ENCODE data around the gene RPTN.

Gene RPTN

GRCh38 chr1:152159144-152159543, at the start of gene RPTN:
RPTN (minus strand) TSS chr1:152159228; CDS start chr1:152157889, 1,339 bp downstream.
- no peak within 1 kb of the TSS for H3K4me3 ChIP-seq (ENCODE audit: low read depth, low read length)
- TF ChIP-seq CTCF (IDR thresholded peaks at IDR 0.05; ENCODE audit: low read depth, low read length): no peak

- H3K4me3 ChIP-seq (ENCODE audit: low read depth, low read length): no peak overlapping the region
- TF ChIP-seq CTCF (IDR thresholded peaks at IDR 0.05; ENCODE audit: low read depth, low read length): no peak
Measured at GRCh38 chr1:152198982-152199381, 40.0 kb upstream of the RPTN start.

GRCh38 chr1:152197361-152197941, 38.4 kb upstream of the RPTN start:
- TF ChIP-seq CTCF (IDR thresholded peaks at IDR 0.05; ENCODE audit: low read depth, low read length): no peak
- no peak overlapping the region for H3K4me3 ChIP-seq (ENCODE audit: low read depth, low read length)

- no peak for TF ChIP-seq CTCF (IDR thresholded peaks at IDR 0.05; ENCODE audit: low read depth, low read length)
- H3K4me3 ChIP-seq (ENCODE audit: low read depth, low read length): no peak overlapping the region
Measured at GRCh38 chr1:152191711-152192110, 32.7 kb upstream of the RPTN start.

- H3K4me3 ChIP-seq (ENCODE audit: low read depth, low read length): no peak overlapping the region
- TF ChIP-seq CTCF (IDR thresholded peaks at IDR 0.05; ENCODE audit: low read depth, low read length): no peak
Measured at GRCh38 chr1:152191260-152191659, 32.2 kb upstream of the RPTN start.

- TF ChIP-seq CTCF (IDR thresholded peaks at IDR 0.05; ENCODE audit: low read depth, low read length): no peak
- H3K4me3 ChIP-seq (ENCODE audit: low read depth, low read length): no peak overlapping the region
Measured at GRCh38 chr1:152190589-152190988, 31.6 kb upstream of the RPTN start.

- H3K4me3 ChIP-seq (ENCODE audit: low read depth, low read length): no peak overlapping the region
- peak; percentile 69 for TF ChIP-seq CTCF (IDR thresholded peaks at IDR 0.05; ENCODE audit: low read depth, low read length)
Measured at GRCh38 chr1:152189657-152190442, 30.8 kb upstream of the RPTN start.
